Spleen (tissue), 11 donors: Measurements from ENCODE around the gene CCNH. TPM values are rescaled to one million over a fixed set of nuclear protein-coding genes. Genes with fewer than 3 reads are reported as not detected.

ENCODE experiments used
- DNase-seq: peaks from one replicate; pipeline ENCODE4 v3.0.0-alpha.2; 2020
- H3K27ac ChIP-seq, 8 donors: fragments of 200-600 bp; sonication (generic) in 7 of 8; 1 replicate in 4 of 8; 2 replicates in 4 of 8; pipeline versions ENCODE4 v1.5.0 to v1.8.0; 2016 to 2021; ENCODE audit warnings: inconsistent platforms in 4 of 8, mild to moderate bottlenecking in 4 of 8, moderate library complexity in 1 of 8
- H3K27me3 ChIP-seq, 7 donors: fragments of 200-600 bp; sonication (generic) in 6 of 7; replicated peaks in 1 of 7; 1 replicate in 4 of 7; 2 replicates in 3 of 7; pipeline versions ENCODE4 v1.5.0 to v1.8.0; 2016 to 2021; ENCODE audit warnings: inconsistent platforms in 3 of 7, mild to moderate bottlenecking in 1 of 7
- H3K36me3 ChIP-seq, 6 donors: fragments of 200-600 bp; sonication (generic) in 5 of 6; 1 replicate in 4 of 6; 2 replicates in 2 of 6; pipeline versions ENCODE4 v1.5.0 to v1.8.0; 2016 to 2021; ENCODE audit warnings: inconsistent platforms in 2 of 6
- H3K4me1 ChIP-seq, 6 donors: fragments of 200-600 bp; sonication (generic) in 5 of 6; 1 replicate in 3 of 6; 2 replicates in 3 of 6; pipeline versions ENCODE4 v1.5.0 to v1.8.0; 2016 to 2021; ENCODE audit warnings: inconsistent platforms in 3 of 6
- H3K4me3 ChIP-seq, 8 donors: fragments of 200-600 bp; sonication (generic) in 7 of 8; 1 replicate in 4 of 8; 2 replicates in 4 of 8; pipeline versions ENCODE4 v1.5.0 to v1.8.0; 2016 to 2021; ENCODE audit warnings: inconsistent platforms in 4 of 8, mild to moderate bottlenecking in 4 of 8, moderate library complexity in 2 of 8
- H3K9me3 ChIP-seq, 8 donors: fragments of 200-600 bp; sonication (generic) in 7 of 8; 1 replicate in 4 of 8; 2 replicates in 4 of 8; pipeline versions ENCODE4 v1.5.0 to v1.8.0; 2016 to 2021; ENCODE audit warnings: inconsistent platforms in 4 of 8
- POLR2A ChIP-seq, 3 donors: fragments of 450-650 bp; IDR thresholded peaks; one replicate each; pipeline ENCODE4 v1.5.1; 2017; ENCODE audit warnings: antibody characterized with exemption in 3 of 3, mild to moderate bottlenecking in 1 of 3
- POLR2AphosphoS5 ChIP-seq, 3 donors: sonication (generic); formaldehyde crosslinking; IDR thresholded peaks; one replicate each; pipeline ENCODE4 v1.5.1; 2017; ENCODE audit warnings: antibody characterized with exemption in 3 of 3
- WGBS, 5 donors: extraction: QIAGEN DNeasy Blood & Tissue Kit in 3 of 5; methylation state at CpG; one replicate each; pipeline versions ENCODE4 v1.1.5 to v1.1.7; 2013 to 2018; 5-methylcytosine and 5-hydroxymethylcytosine counted together
- intact Hi-C: fragments of 100-400 bp; cut with DNase I; formaldehyde crosslinking; loops from one replicate; pipeline ENCODE4 v1.15.0; 2023; ENCODE audit warnings: low total_unique reads
- polyA plus RNA-seq, 3 donors: library from polyadenylated mRNA; stranded (reverse); fragments of 200-250 nt; gene quantifications; one replicate each; pipeline ENCODE4 v1.2.1, GENCODE V29; 2013
- total RNA-seq, 7 donors: library from RNA; depleted of rRNA in 3 of 7; stranded (reverse); fragments of >200 nt in 3 of 7; fragmentation: NEBNext Ultra II Directional in 4 of 7; extraction: Animal tissue kit (Norgen Biotek cat#: 25700) in 4 of 7; gene quantifications; one replicate each; pipeline versions ENCODE4 v1.1.0 to v1.2.1, GENCODE V29; 2016 to 2021
- TF ChIP-seq, protein P1 (sequence below), 11 experiments: fragments of 200-600 bp in 7 of 11; fragments of 450-650 bp in 4 of 11; sonication (generic) in 4 of 11; IDR thresholded peaks in 8 of 11; conservative IDR thresholded peaks in 3 of 11; 1 replicate in 7 of 11; 2 replicates in 4 of 11; pipeline versions ENCODE4 v1.4.0 to v1.8.0; 2016 to 2021; ENCODE audit warnings: antibody characterized with exemption in 11 of 11, inconsistent platforms in 4 of 11, mild to moderate bottlenecking in 1 of 11
- donor health status: healthy with polysubstance abuse.
- donor health status: DM: no; HTN: no; CAD: no; lungs with moderate emphysema.
- donor health status: DM: no; HTN: no; CAD: no.
- donor health status: Bipolar disorder and iron deficiency.
- donor health status: healthy.
- donor health status: DM: no; HTN: no; CAD: no.
- donor health status: DM: yes; HTN: yes; CAD: no.

Gene CCNH
- total and polyA plus RNA-seq, 10 donors, result 32.5 to 188 (median 70.8) TPM

DNA sequence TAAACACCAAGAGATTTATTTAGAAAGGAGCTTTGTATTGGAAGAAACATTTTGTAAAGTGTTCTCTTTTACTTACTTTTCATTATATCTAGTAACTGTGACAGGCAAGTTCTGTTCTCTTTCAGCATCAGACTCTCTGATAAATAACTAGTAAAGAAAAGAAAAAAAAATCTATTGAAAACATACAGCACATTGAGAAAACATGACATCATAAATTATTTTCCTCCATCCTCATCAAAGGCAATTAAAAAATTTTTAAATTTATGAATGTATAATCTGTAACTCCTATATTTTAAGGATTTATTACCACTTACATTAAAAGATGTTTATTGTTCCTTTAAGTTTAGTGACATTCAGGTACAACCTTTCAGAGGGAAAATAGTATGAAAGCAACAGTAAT is 11.1 kb downstream of the CCNH start:
- peaks cover 0 to 100% (median 80%) of the 10 kb centered on the region in 6 donors for H3K36me3 ChIP-seq
- TF ChIP-seq POLR2AphosphoS5 (IDR thresholded peaks at IDR 0.05) (no peak), POLR2A (IDR thresholded peaks at IDR 0.05) (no peak)
- TF ChIP-seq, protein P1, sequence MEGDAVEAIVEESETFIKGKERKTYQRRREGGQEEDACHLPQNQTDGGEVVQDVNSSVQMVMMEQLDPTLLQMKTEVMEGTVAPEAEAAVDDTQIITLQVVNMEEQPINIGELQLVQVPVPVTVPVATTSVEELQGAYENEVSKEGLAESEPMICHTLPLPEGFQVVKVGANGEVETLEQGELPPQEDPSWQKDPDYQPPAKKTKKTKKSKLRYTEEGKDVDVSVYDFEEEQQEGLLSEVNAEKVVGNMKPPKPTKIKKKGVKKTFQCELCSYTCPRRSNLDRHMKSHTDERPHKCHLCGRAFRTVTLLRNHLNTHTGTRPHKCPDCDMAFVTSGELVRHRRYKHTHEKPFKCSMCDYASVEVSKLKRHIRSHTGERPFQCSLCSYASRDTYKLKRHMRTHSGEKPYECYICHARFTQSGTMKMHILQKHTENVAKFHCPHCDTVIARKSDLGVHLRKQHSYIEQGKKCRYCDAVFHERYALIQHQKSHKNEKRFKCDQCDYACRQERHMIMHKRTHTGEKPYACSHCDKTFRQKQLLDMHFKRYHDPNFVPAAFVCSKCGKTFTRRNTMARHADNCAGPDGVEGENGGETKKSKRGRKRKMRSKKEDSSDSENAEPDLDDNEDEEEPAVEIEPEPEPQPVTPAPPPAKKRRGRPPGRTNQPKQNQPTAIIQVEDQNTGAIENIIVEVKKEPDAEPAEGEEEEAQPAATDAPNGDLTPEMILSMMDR (IDR thresholded peaks at IDR 0.05 in 8 of 11, conservative IDR thresholded peaks at IDR 0.05 in 3 of 11), result no peak
- no peaks in the 10 kb centered on the region for H3K27me3 ChIP-seq

DNA sequence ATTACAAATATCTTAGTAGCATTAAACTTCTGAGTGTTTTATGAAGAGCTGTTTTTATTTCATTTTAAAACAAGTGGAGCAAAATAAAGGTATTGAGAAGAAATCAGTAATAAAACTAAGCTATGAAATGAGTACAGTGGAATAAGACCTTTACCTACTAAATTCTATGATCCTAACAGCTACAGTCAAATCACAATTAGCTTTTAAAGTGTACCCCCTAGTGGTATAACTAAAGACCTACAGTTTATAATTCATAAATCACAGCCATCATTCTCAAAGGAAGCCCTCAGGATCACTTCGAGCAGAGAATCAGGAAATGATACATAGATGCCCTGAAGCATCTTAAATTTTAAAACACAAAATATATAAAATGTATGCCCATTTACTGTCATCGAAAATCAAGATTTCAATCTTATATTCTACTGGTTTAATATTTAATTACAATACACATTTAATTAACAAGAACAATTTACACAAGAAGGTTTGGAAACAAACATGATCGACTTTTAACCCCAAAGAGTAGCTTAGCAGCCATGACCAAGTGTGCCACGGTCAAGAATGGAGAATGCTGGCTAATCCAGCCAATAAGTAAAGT is 12.3 kb downstream of the CCNH start:
- peak overlapping the region in 6 of 8 donors; percentile 3 to 75 (median 52) for H3K27ac ChIP-seq
- DNase-seq, result no peak
- TF ChIP-seq, protein P1 (IDR thresholded peaks at IDR 0.05 in 8 of 11, conservative IDR thresholded peaks at IDR 0.05 in 3 of 11), result peak; percentile 28 to 70 (median 65)
- no peak for TF ChIP-seq POLR2A (IDR thresholded peaks at IDR 0.05)
- H3K9me3 ChIP-seq, result peaks cover 0 to 4% (median 0%) of the 10 kb centered on the region in 8 donors
- peaks cover 8 to 68% (median 16%) of the 10 kb centered on the region in 6 donors for H3K4me1 ChIP-seq
- WGBS, 5 donors, result 66 to 71% (median 67%) methylated on average over 4 of the region's 4 CpGs
- peaks cover 0 to 100% (median 81%) of the 10 kb centered on the region in 6 donors for H3K36me3 ChIP-seq
- no peak overlapping the region for H3K4me3 ChIP-seq
- no peaks in the 10 kb centered on the region for H3K27me3 ChIP-seq
- intact Hi-C loops, result no loop called here

More for the DNA sequence above, 11.1 kb downstream of the CCNH start:
- Histone ChIP-seq H3K4me1 (peaks cover 8 to 68% (median 16%) of the 10 kb centered on the region in 6 donors), H3K4me3 (no peak overlapping the region), H3K27ac (no peak overlapping the region), H3K9me3 (peaks cover 0 to 4% (median 0%) of the 10 kb centered on the region in 8 donors)
- no peak for DNase-seq
- intact Hi-C loops, result no loop called here

GRCh38 chr5:87399720-87400119 is 13.0 kb downstream of the CCNH start:
- peak overlapping the region in 7 of 8 donors; percentile 3 to 75 (median 49) for H3K27ac ChIP-seq

More at GRCh38 chr5:87399720-87400119, 13.0 kb downstream of the CCNH start:
- no peak overlapping the region for H3K4me3 ChIP-seq
- H3K4me1 ChIP-seq, result peaks cover 8 to 68% (median 16%) of the 10 kb centered on the region in 6 donors
- H3K36me3 ChIP-seq, result peaks cover 0 to 100% (median 81%) of the 10 kb centered on the region in 6 donors
- TF ChIP-seq POLR2AphosphoS5 (IDR thresholded peaks at IDR 0.05) (no peak), POLR2A (IDR thresholded peaks at IDR 0.05) (no peak)
- TF ChIP-seq, protein P1 (IDR thresholded peaks at IDR 0.05 in 8 of 11, conservative IDR thresholded peaks at IDR 0.05 in 3 of 11), result no peak
- no peak for DNase-seq
- intact Hi-C loops, result no loop called here
- no peaks in the 10 kb centered on the region for H3K27me3 ChIP-seq
- peaks cover 0 to 4% (median 0%) of the 10 kb centered on the region in 8 donors for H3K9me3 ChIP-seq
- 22 to 37% (median 30%) methylated on average over 2 of the region's 2 CpGs for WGBS, 5 donors
